OCI-LY7 (cell line): ENCODE measurements around the gene FUT3. TPM values are rescaled to one million over a fixed set of nuclear protein-coding genes. Genes with fewer than 3 reads are reported as not detected.
"Not testable (repeated sequence)": the region's sequence is repeated elsewhere in the genome, so short reads cannot be mapped to it uniquely, and the experiment has no call there.

Experiments
- BruUV-seq: library from RNA; stranded (reverse); fragments of 400-500 nt; replicated peaks from 2 replicates; lab custom pipeline; 2021; lab: Mats Ljungman, UMichigan
- CTCF ChIA-PET: fragments of 300-600 bp; sonication (Branson Sonifier 250); formaldehyde crosslinking; loops from one replicate; lab custom pipeline; 2022; ENCODE audit warnings: antibody characterized with exemption; ENCODE audit not compliant: unreplicated experiment; lab: Charles Lee
- POLR2A ChIA-PET: fragments of 300-600 bp; sonication (Branson Sonifier 250); formaldehyde crosslinking; loops from one replicate; lab custom pipeline; 2022; ENCODE audit warnings: antibody characterized with exemption; lab: Charles Lee
- DNase-seq: peaks from one replicate; pipeline ENCODE4 v3.0.0-alpha.2; 2015; ENCODE audit warnings: low spot score
- H2AFZ ChIP-seq: fragments of 200-600 bp; sonication (generic), shearing (Covaris generic); 2 replicates; pipeline ENCODE4 v1.6.1; 2014; ENCODE audit warnings: mild to moderate bottlenecking, antibody characterized with exemption, low read length, moderate library complexity
- H3K27ac ChIP-seq: fragments of 200-600 bp; sonication (generic); 2 replicates; pipeline ENCODE4 v1.5.1; 2014; ENCODE audit warnings: mixed run types, low read depth, mild to moderate bottlenecking, moderate library complexity, low read length, inconsistent platforms; ENCODE audit not compliant: poor library complexity, severe bottlenecking
- H3K36me3 ChIP-seq: fragments of 200-600 bp; sonication (generic); 2 replicates; pipeline ENCODE4 v1.6.1; 2014; ENCODE audit warnings: mild to moderate bottlenecking, antibody characterized with exemption, low read length, moderate library complexity, mixed read lengths; ENCODE audit not compliant: insufficient read depth
- H3K4me1 ChIP-seq: fragments of 200-600 bp; sonication (generic); 2 replicates; pipeline ENCODE4 v1.5.1; 2014; ENCODE audit warnings: mild to moderate bottlenecking, low read length; ENCODE audit not compliant: insufficient read depth, poor library complexity, severe bottlenecking
- H3K4me2 ChIP-seq: fragments of 200-600 bp; sonication (generic); 2 replicates; pipeline ENCODE4 v1.6.1; 2014; ENCODE audit warnings: mild to moderate bottlenecking, low read length
- H3K4me3 ChIP-seq: fragments of 200-600 bp; sonication (generic); 2 replicates; pipeline ENCODE4 v1.5.1; 2014; ENCODE audit warnings: mild to moderate bottlenecking, low read depth, low read length; ENCODE audit not compliant: poor library complexity, severe bottlenecking
- H3K79me2 ChIP-seq: fragments of 200-600 bp; sonication (generic); 2 replicates; pipeline ENCODE4 v1.6.1; 2016; ENCODE audit warnings: low read depth, mild to moderate bottlenecking, low read length, moderate library complexity, mixed read lengths; ENCODE audit not compliant: insufficient read depth
- H3K9me2 ChIP-seq: fragments of 200-600 bp; sonication (generic); 2 replicates; pipeline ENCODE4 v1.6.1; 2016; ENCODE audit warnings: mild to moderate bottlenecking, low read length, mixed read lengths; ENCODE audit not compliant: insufficient read depth
- H3K9me3 ChIP-seq: fragments of 200-600 bp; sonication (generic); 2 replicates; pipeline ENCODE4 v1.6.1; 2014; ENCODE audit warnings: mild to moderate bottlenecking, mixed run types, low read length, mixed read lengths
- H4K20me1 ChIP-seq: fragments of 200-600 bp; sonication (generic); 2 replicates; pipeline ENCODE4 v1.6.1; 2014; ENCODE audit warnings: mild to moderate bottlenecking, antibody characterized with exemption, low read length, moderate library complexity, mixed read lengths; ENCODE audit not compliant: insufficient read depth
- EZH2phosphoT487 ChIP-seq: fragments of 200-600 bp; sonication (generic); IDR thresholded peaks from 2 replicates; pipeline ENCODE4 v1.6.1; 2018; ENCODE audit warnings: low read depth, borderline replicate concordance, mild to moderate bottlenecking, mixed run types, antibody characterized with exemption, low read length, moderate library complexity, mixed read lengths
- intact Hi-C: fragments of 100-400 bp; cut with micrococcal nuclease; formaldehyde crosslinking; loops from one replicate; pipeline ENCODE4 v1.10.0; 2022; ENCODE audit not compliant: unreplicated experiment
- total RNA-seq, 2 experiments: library from RNA; depleted of rRNA in 1 of 2; stranded (reverse); fragments of >200 nt in 1 of 2; shearing (Covaris generic) in 1 of 2; gene quantifications; 2 replicates each; pipeline ENCODE4 v1.2.3, GENCODE V29; 2014 to 2022
- TF ChIP-seq, protein P1 (sequence below): fragments of 200-600 bp; sonication (generic); conservative IDR thresholded peaks from 2 replicates; pipeline ENCODE4 v1.5.1; 2014; ENCODE audit warnings: mild to moderate bottlenecking, antibody characterized with exemption, low read length, moderate library complexity, mixed read lengths

The FUT3 gene
- total RNA-seq, 2 experiments from 2014 or later, result 0.47 TPM; not detected in 1

DNA sequence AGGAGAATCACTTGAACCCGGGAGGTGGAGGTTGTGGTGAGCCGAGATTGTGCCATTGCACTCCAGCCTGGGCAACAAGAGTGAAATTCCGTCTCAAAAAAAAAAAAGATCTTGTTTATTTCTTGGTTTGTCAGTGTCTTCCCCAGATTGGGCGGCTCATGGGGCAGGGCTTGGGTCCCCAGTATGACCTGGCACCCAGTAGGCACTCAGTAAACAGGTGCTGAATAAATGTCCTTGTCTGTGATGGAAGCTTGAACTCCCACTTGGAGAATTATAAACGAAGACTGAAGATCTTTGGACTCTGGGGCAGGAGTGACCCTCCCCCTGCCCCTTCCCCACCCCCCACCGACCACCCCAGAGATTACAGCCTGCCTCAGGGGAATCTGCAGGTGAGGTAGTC is 28.9 kb upstream of the FUT3 start:
- Histone ChIP-seq H3K27ac (no peak overlapping the region), H3K36me3 (no peaks in the 10 kb centered on the region), H3K4me2 (no peak overlapping the region), H4K20me1 (no peaks in the 10 kb centered on the region), H3K9me3 (no peaks in the 10 kb centered on the region), H2AFZ (no peak overlapping the region), H3K4me1 (peaks cover 8% of the 10 kb centered on the region), H3K4me3 (no peak overlapping the region), H3K79me2 (no peaks in the 10 kb centered on the region), H3K9me2 (no peaks in the 10 kb centered on the region)
- no TSS peak for BruUV-seq
- TF ChIP-seq, protein P1, sequence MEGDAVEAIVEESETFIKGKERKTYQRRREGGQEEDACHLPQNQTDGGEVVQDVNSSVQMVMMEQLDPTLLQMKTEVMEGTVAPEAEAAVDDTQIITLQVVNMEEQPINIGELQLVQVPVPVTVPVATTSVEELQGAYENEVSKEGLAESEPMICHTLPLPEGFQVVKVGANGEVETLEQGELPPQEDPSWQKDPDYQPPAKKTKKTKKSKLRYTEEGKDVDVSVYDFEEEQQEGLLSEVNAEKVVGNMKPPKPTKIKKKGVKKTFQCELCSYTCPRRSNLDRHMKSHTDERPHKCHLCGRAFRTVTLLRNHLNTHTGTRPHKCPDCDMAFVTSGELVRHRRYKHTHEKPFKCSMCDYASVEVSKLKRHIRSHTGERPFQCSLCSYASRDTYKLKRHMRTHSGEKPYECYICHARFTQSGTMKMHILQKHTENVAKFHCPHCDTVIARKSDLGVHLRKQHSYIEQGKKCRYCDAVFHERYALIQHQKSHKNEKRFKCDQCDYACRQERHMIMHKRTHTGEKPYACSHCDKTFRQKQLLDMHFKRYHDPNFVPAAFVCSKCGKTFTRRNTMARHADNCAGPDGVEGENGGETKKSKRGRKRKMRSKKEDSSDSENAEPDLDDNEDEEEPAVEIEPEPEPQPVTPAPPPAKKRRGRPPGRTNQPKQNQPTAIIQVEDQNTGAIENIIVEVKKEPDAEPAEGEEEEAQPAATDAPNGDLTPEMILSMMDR, result no peak
- no peak for TF ChIP-seq EZH2phosphoT487
- ChIA-PET CTCF (no interaction called here), POLR2A (no interaction called here)
- intact Hi-C loops, result no loop called here
- no peak for DNase-seq

DNA sequence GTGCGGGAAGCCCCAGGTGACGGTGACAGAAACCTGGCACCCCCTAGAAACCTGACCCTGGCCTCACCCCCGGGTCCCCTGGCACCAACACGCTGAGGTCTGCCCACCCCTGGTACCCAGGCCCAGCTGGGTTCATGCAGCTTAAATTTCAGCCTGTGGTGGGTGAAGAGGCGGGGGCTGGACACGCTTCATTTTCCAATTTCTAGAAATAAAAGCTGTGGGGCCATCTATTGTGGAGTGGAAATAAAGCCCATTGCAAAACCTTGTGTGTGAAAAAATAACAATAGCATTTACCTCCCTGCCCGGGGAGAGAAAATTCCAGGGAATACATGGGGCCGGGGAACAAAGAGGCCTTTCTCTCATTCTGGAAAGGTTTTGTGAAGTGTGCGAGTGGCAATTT is 26.6 kb upstream of the FUT3 start:
- no peaks in the 10 kb centered on the region for H4K20me1 ChIP-seq
- no peak overlapping the region for H3K4me2 ChIP-seq
- no peaks in the 10 kb centered on the region for H3K9me2 ChIP-seq
- no peaks in the 10 kb centered on the region for H3K9me3 ChIP-seq
- DNase-seq, result no peak
- no peaks in the 10 kb centered on the region for H3K79me2 ChIP-seq
- POLR2A ChIA-PET, result interaction anchor here (0.6 kb wide), 1 partner anchor 22 kb away, joined by 3 read pairs; no protein-coding TSS in a partner anchor
- CTCF ChIA-PET, result no interaction called here
- no peak overlapping the region for H3K27ac ChIP-seq
- peaks cover 8% of the 10 kb centered on the region for H3K4me1 ChIP-seq
- TF ChIP-seq, protein P1, result no peak
- TF ChIP-seq EZH2phosphoT487, result no peak
- BruUV-seq, result no TSS peak
- H3K36me3 ChIP-seq, result no peaks in the 10 kb centered on the region
- intact Hi-C loops, result no loop called here
- H3K4me3 ChIP-seq, result no peak overlapping the region
- H2AFZ ChIP-seq, result no peak overlapping the region

DNA sequence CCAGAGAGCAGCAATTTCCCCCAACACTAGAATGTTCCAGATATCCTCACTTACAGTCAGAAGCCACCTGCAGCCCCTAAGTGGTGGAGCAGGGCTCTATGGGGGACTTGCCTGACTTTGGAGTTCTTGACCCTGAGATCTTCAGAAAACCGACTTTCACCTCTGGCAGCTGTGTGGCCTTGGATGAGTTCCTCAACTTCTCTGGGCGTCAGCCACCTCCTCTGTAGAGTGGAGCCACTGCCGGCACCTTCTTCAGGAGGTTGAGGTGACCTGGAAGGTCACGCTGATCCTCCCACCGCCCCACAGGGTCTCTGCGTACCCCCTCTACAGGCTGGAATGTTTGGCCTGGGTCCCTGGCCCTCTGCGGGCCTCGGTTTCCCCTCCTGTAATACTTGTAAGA is 26.2 kb upstream of the FUT3 start:
- no peak for DNase-seq
- ChIA-PET POLR2A (no interaction called here), CTCF (no interaction called here)
- Histone ChIP-seq H3K4me1 (peaks cover 8% of the 10 kb centered on the region), H3K27ac (no peak overlapping the region), H3K36me3 (no peaks in the 10 kb centered on the region), H3K4me2 (no peak overlapping the region), H3K9me2 (no peaks in the 10 kb centered on the region), H2AFZ (no peak overlapping the region), H4K20me1 (no peaks in the 10 kb centered on the region), H3K4me3 (no peak overlapping the region), H3K79me2 (no peaks in the 10 kb centered on the region), H3K9me3 (no peaks in the 10 kb centered on the region)
- TF ChIP-seq, protein P1, result no peak
- intact Hi-C loops, result no loop called here
- BruUV-seq, result no TSS peak

DNA sequence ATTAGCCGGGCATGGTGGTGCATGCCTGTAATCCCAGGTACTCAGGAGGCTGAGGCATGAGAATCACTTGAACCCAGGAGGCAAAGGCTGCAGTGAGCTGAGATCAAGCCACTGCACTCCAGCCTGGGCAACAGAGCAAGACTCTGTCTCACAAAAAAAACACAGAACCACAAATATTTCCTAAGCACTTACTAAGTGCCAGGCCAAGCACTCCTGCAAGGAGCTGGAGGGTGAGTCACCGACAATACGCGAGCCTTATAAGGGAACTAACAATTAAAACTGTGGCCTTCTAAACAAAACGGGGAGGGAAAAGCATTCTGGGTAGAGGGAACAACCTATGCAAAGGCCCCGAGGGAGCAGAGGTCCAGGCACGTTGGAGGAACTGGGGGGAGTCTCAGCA is 23.2 kb upstream of the FUT3 start:
- H2AFZ ChIP-seq, DNase-seq, BruUV-seq, H3K27ac ChIP-seq, intact Hi-C loops, H3K9me3 ChIP-seq, H3K4me3 ChIP-seq, H3K36me3 ChIP-seq, H3K4me2 ChIP-seq, H3K4me1 ChIP-seq, H3K9me2 ChIP-seq, CTCF ChIA-PET, H4K20me1 ChIP-seq, H3K79me2 ChIP-seq: not testable (repeated sequence)
- POLR2A ChIA-PET, result interaction anchor here (0.6 kb wide), 1 partner anchor 35 kb away, joined by 4 read pairs; no protein-coding TSS in a partner anchor
